ENCODE results near the gene HIGD1B.

DNA sequence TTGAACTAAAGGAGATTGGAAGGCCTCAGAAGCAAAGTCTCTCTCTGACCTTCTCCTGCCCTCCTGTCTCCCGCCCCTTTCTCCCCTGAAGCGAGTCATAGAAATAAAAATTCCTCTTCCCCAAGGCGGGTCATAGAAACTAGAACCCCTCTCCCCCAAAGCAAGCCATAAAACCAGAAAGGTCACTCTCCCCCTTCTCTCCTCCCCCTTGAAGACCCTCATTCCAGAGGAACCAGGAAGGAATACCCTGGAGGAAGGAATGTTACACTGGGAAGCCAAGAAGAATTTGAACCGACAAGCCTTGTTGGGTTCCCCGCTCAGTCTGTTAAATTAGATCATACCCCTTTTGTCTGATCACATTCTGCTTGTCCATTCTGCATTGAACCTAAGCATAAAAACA, 14.9 kb upstream of the HIGD1B start:
- TF ChIP-seq POLR2A (IDR thresholded peaks at IDR 0.05; ENCODE audit: borderline replicate concordance, extremely low read depth, insufficient read depth, insufficient read length) (no peak), CTCF (IDR thresholded peaks at IDR 0.05 in 2 of 3, conservative IDR thresholded peaks at IDR 0.05 in 1 of 3; ENCODE audit: borderline replicate concordance in 1 of 3, insufficient read depth in 1 of 3, low read depth in 2 of 3, low read length in 2 of 3) (peak in 2 of 3 experiments; percentile 43 to 44; a peak in 4 of 6 replicates), POLR2AphosphoS5 (IDR thresholded peaks at IDR 0.05; ENCODE audit: low read depth, low read length) (no peak), SP1 (IDR thresholded peaks at IDR 0.05; ENCODE audit: low read depth) (no peak), YY1 (IDR thresholded peaks at IDR 0.05; ENCODE audit: extremely low read depth, insufficient replicate concordance, low read depth, low read length) (no peak), RAD21 (IDR thresholded peaks at IDR 0.05; ENCODE audit: low read depth) (no peak), EZH2 (IDR thresholded peaks at IDR 0.05) (no peak), CEBPB (IDR thresholded peaks at IDR 0.05; ENCODE audit: low read depth) (no peak), JUND (IDR thresholded peaks at IDR 0.05) (no peak), EGR1 (IDR thresholded peaks at IDR 0.05; ENCODE audit: low read depth) (no peak)
- TF ChIP-seq, protein P1, sequence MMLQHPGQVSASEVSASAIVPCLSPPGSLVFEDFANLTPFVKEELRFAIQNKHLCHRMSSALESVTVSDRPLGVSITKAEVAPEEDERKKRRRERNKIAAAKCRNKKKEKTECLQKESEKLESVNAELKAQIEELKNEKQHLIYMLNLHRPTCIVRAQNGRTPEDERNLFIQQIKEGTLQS (IDR thresholded peaks at IDR 0.05): no peak

Measured in HCT116 (cell line).